ENCODE data around the gene TTC5.
"Not testable (repeated sequence)": the region's sequence is repeated elsewhere in the genome, so short reads cannot be mapped to it uniquely, and the experiment has no call there.

Gene TTC5

GRCh38 chr14:20278414-20278813, 27.3 kb downstream of the TTC5 start:
- Histone ChIP-seq H3K27me3 (ENCODE audit: insufficient read depth, low read depth) (no peaks in the 10 kb centered on the region), H2AFZ (ENCODE audit: low read depth) (no peak overlapping the region), H3K79me2 (ENCODE audit: insufficient read depth, low read depth) (no peaks in the 10 kb centered on the region), H3K36me3 (ENCODE audit: insufficient read depth) (no peaks in the 10 kb centered on the region), H3K27ac (no peak overlapping the region), H3K9ac (no peak overlapping the region), H3K4me3 (IDR thresholded peaks at IDR 0.05; ENCODE audit: insufficient read depth, low read depth, low read length) (no peak overlapping the region), H3K4me1 (ENCODE audit: low read depth, poor library complexity, severe bottlenecking) (no peaks in the 10 kb centered on the region), H4K20me1 (ENCODE audit: insufficient read depth) (no peaks in the 10 kb centered on the region), H3K4me2 (no peak overlapping the region)
- no peak for TF ChIP-seq CTCF (conservative IDR thresholded peaks at IDR 0.05; ENCODE audit: low read depth, low read length)

- H2AFZ ChIP-seq (ENCODE audit: low read depth) = no peak overlapping the region
- no peaks in the 10 kb centered on the region for H3K4me1 ChIP-seq (ENCODE audit: low read depth, poor library complexity, severe bottlenecking)
- H3K4me3 ChIP-seq (IDR thresholded peaks at IDR 0.05; ENCODE audit: insufficient read depth, low read depth, low read length) = no peak overlapping the region
- H3K9ac ChIP-seq = no peak overlapping the region
- H4K20me1 ChIP-seq (ENCODE audit: insufficient read depth) = no peaks in the 10 kb centered on the region
- no peak overlapping the region for H3K4me2 ChIP-seq
- TF ChIP-seq CTCF (conservative IDR thresholded peaks at IDR 0.05; ENCODE audit: low read depth, low read length) = no peak
- no peak overlapping the region for H3K27ac ChIP-seq
- H3K27me3 ChIP-seq (ENCODE audit: insufficient read depth, low read depth) = no peaks in the 10 kb centered on the region
- H3K79me2 ChIP-seq (ENCODE audit: insufficient read depth, low read depth) = no peaks in the 10 kb centered on the region
- no peaks in the 10 kb centered on the region for H3K36me3 ChIP-seq (ENCODE audit: insufficient read depth)
Observed at GRCh38 chr14:20277409-20277808, 28.3 kb downstream of the TTC5 start.

- H3K4me3 ChIP-seq (IDR thresholded peaks at IDR 0.05; ENCODE audit: insufficient read depth, low read depth, low read length) = no peak overlapping the region
- H3K4me2 ChIP-seq = no peak overlapping the region
- TF ChIP-seq CTCF (conservative IDR thresholded peaks at IDR 0.05; ENCODE audit: low read depth, low read length) = no peak
- H3K9ac ChIP-seq = no peak overlapping the region
- H2AFZ ChIP-seq (ENCODE audit: low read depth) = no peak overlapping the region
- H3K27me3 ChIP-seq (ENCODE audit: insufficient read depth, low read depth) = no peaks in the 10 kb centered on the region
- H3K79me2 ChIP-seq (ENCODE audit: insufficient read depth, low read depth) = no peaks in the 10 kb centered on the region
- no peaks in the 10 kb centered on the region for H3K4me1 ChIP-seq (ENCODE audit: low read depth, poor library complexity, severe bottlenecking)
- no peak overlapping the region for H3K27ac ChIP-seq
- no peaks in the 10 kb centered on the region for H4K20me1 ChIP-seq (ENCODE audit: insufficient read depth)
- H3K36me3 ChIP-seq (ENCODE audit: insufficient read depth) = no peaks in the 10 kb centered on the region
Observed at GRCh38 chr14:20274062-20274461, 31.7 kb downstream of the TTC5 start.

GRCh38 chr14:20264361-20264760, 41.4 kb downstream of the TTC5 start:
- H3K27me3 ChIP-seq (ENCODE audit: insufficient read depth, low read depth); H3K9ac ChIP-seq; H4K20me1 ChIP-seq (ENCODE audit: insufficient read depth); H3K4me2 ChIP-seq; H3K79me2 ChIP-seq (ENCODE audit: insufficient read depth, low read depth); H2AFZ ChIP-seq (ENCODE audit: low read depth); H3K36me3 ChIP-seq (ENCODE audit: insufficient read depth); H3K27ac ChIP-seq; H3K4me3 ChIP-seq (IDR thresholded peaks at IDR 0.05; ENCODE audit: insufficient read depth, low read depth, low read length); H3K4me1 ChIP-seq (ENCODE audit: low read depth, poor library complexity, severe bottlenecking): not testable (repeated sequence)

- no peak overlapping the region for H3K4me3 ChIP-seq (IDR thresholded peaks at IDR 0.05; ENCODE audit: insufficient read depth, low read depth, low read length)
- H4K20me1 ChIP-seq (ENCODE audit: insufficient read depth) = no peaks in the 10 kb centered on the region
- no peaks in the 10 kb centered on the region for H3K36me3 ChIP-seq (ENCODE audit: insufficient read depth)
- H3K4me2 ChIP-seq = no peak overlapping the region
- no peaks in the 10 kb centered on the region for H3K79me2 ChIP-seq (ENCODE audit: insufficient read depth, low read depth)
- no peak overlapping the region for H3K9ac ChIP-seq
- H2AFZ ChIP-seq (ENCODE audit: low read depth) = no peak overlapping the region
- H3K27me3 ChIP-seq (ENCODE audit: insufficient read depth, low read depth) = no peaks in the 10 kb centered on the region
- no peak overlapping the region for H3K27ac ChIP-seq
- TF ChIP-seq CTCF (conservative IDR thresholded peaks at IDR 0.05; ENCODE audit: low read depth, low read length) = no peak
- no peaks in the 10 kb centered on the region for H3K4me1 ChIP-seq (ENCODE audit: low read depth, poor library complexity, severe bottlenecking)
Observed at GRCh38 chr14:20262642-20263128, 43.1 kb downstream of the TTC5 start.

Measured in KMS-11 (cell line).